Effector memory CD4-positive, alpha-beta T cell (primary cell): ENCODE data around the gene SLC39A6.

Source experiments
- DNase-seq, 3 donors: peaks; one replicate each; pipeline ENCODE4 v3.0.0-alpha.2; 2020
- H3K27ac ChIP-seq: 2 replicates; pipeline ENCODE4 v1.7.0; 2013; ENCODE audit warnings: mild to moderate bottlenecking, low read length, moderate library complexity; ENCODE audit not compliant: insufficient read depth, poor library complexity, severe bottlenecking
- H3K27me3 ChIP-seq: replicated peaks from 2 replicates; pipeline ENCODE4 v1.7.0; 2013; ENCODE audit warnings: mild to moderate bottlenecking, low read length; ENCODE audit not compliant: insufficient read depth, control insufficient read depth, poor library complexity, severe bottlenecking
- H3K36me3 ChIP-seq: 2 replicates; pipeline ENCODE4 v1.7.0; 2013; ENCODE audit warnings: mild to moderate bottlenecking, low read length, moderate library complexity; ENCODE audit not compliant: control insufficient read depth, insufficient read depth
- H3K4me1 ChIP-seq: 2 replicates; pipeline ENCODE4 v1.7.0; 2013; ENCODE audit warnings: low read length, mild to moderate bottlenecking; ENCODE audit not compliant: control insufficient read depth, insufficient read depth, poor library complexity, severe bottlenecking
- H3K4me3 ChIP-seq: 2 replicates; pipeline ENCODE4 v1.7.0; 2013; ENCODE audit warnings: low read length, low read depth, mild to moderate bottlenecking; ENCODE audit not compliant: insufficient read depth, poor library complexity, severe bottlenecking
- H3K9me3 ChIP-seq: 2 replicates; pipeline ENCODE4 v1.7.0; 2013; ENCODE audit warnings: mild to moderate bottlenecking, low read length, moderate library complexity; ENCODE audit not compliant: control insufficient read depth

The SLC39A6 gene

DNA sequence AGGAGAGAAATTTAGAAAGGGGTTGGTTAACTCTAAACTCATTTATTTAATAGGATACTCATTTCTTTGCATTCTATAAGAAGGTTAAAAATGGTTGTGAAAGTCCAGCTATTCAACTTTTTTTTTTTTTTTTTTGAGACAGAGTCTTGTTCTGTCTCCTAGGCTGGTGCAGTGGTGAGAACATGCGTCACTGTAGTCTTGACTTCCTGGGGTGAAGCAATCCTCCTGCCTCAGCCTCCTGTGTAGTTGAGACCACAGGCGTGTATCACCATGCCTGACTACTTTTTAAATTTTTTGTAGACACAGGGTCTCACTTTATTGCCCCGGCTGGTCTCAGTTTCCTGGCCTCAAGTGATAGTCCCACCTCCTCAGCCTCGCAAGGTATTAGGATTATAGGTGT is 12.4 kb upstream of the SLC39A6 start:
- Histone ChIP-seq H3K36me3 (peaks cover 74% of the 10 kb centered on the region), H3K27me3 (no peaks in the 10 kb centered on the region), H3K4me3 (no peak overlapping the region), H3K4me1 (no peaks in the 10 kb centered on the region), H3K9me3 (no peaks in the 10 kb centered on the region), H3K27ac (no peak overlapping the region)
- no peak for DNase-seq

DNA sequence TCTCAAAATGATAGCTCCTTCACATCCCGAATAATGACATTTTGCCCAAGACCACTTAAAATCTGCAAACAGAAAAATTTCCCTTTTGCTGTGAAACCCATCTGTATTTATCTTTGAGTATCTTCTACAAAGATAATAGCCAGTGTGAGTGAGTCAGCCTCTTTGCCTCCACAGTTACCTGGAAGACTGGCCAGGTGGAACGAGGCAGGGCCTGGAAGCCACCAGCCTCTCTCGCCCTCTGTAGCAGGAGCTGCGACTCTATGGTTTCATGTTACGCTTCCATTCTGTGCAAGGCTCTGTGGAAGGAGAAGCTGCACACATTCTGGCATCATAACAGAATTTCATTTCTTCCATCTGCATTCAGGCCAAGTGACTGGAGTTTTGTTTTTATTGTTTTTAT is 10.1 kb upstream of the SLC39A6 start:
- no peaks in the 10 kb centered on the region for H3K4me1 ChIP-seq
- no peaks in the 10 kb centered on the region for H3K27me3 ChIP-seq
- no peak overlapping the region for H3K27ac ChIP-seq
- H3K9me3 ChIP-seq, result no peaks in the 10 kb centered on the region
- peaks cover 54% of the 10 kb centered on the region for H3K36me3 ChIP-seq
- no peak overlapping the region for H3K4me3 ChIP-seq
- no peak for DNase-seq

DNA sequence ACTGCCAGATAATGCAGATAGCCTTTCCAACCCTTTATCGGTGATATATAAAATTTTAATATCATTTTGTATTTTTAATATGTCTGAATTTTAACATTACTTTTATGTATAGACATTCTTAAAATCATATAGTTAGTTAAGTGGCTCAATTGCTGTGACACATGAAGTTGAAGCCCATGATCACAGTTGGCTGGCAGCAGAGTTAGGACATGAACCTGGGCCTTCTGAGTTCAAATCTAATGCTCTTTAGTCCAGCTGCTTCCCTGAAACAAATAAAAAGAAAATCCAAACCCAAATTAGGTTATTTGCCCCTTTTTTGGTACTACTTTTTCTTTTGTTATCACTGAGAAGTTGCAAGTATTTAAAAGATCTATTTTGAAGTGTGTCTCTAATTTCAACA is 6.1 kb upstream of the SLC39A6 start:
- Histone ChIP-seq H3K36me3 (peaks cover 27% of the 10 kb centered on the region), H3K27me3 (no peaks in the 10 kb centered on the region), H3K9me3 (no peaks in the 10 kb centered on the region), H3K4me1 (peaks cover 24% of the 10 kb centered on the region), H3K4me3 (no peak overlapping the region), H3K27ac (no peak overlapping the region)
- no peak for DNase-seq

DNA sequence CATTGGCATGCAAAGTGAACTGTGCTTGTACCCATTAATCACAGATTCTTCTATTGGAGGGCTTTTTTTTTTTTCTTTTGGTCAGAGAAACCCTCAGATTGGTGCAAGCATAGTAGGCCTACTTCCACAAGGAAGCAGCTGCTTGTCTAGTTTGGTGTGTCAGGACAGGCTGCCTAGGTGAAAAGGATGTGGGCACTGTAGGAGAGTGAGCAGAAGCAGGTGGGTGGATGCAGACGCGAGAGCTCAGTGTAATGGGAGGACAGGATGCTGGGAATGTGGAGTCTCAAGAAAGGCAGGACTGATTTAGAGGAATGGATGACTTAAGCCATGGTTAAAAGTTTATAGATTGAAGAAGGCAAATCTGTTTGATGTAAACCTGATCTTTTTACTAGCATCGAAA is 3.6 kb upstream of the SLC39A6 start:
- no peaks in the 10 kb centered on the region for H3K27me3 ChIP-seq
- H3K27ac ChIP-seq, result no peak overlapping the region

DNA sequence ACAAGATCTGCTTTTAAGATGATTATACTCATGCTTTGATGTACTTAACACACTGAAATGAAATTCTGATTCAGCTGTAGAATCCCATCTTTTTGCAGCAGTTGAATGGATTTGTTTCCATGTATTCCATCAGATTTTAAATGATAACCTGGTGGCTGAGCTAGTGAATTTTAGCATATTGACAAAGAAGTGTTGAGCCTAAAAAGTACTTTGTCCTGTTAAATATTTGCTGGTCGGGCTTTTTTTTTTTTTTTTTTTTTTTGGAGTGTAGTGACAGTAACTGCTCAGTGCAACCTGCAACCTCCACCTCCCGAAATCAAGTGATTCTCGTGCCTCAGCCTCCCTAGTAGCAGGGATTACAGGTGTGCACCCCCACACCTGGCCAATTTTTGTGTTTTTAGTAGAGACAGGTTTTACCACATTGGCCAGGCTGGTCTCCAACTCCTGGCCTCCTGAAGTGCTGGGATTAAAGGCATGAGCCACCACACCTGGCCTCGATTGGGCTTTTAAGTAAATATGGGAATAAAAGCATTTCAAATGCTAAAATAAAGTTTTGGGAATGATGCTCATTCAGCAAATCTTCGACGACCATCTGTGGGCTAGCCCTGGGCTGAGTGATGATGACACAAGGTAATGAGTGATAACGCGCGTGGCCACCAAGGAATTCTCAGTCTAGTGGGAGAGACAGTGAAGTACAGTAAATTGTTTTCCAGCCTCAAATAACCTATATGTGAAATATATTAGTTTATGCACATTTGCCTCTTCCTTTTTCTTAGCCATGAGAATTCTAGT is 2.7 kb upstream of the SLC39A6 start:
- no peak for DNase-seq
- Histone ChIP-seq H3K4me1 (peaks cover 33% of the 10 kb centered on the region), H3K9me3 (no peaks in the 10 kb centered on the region), H3K27ac (no peak overlapping the region), H3K27me3 (no peaks in the 10 kb centered on the region), H3K4me3 (no peak overlapping the region), H3K36me3 (peaks cover 7% of the 10 kb centered on the region)

More for the DNA sequence above, 3.6 kb upstream of the SLC39A6 start:
- H3K36me3 ChIP-seq, result peaks cover 11% of the 10 kb centered on the region
- no peak overlapping the region for H3K4me3 ChIP-seq
- no peaks in the 10 kb centered on the region for H3K9me3 ChIP-seq
- H3K4me1 ChIP-seq, result peaks cover 33% of the 10 kb centered on the region
- no peak for DNase-seq

DNA sequence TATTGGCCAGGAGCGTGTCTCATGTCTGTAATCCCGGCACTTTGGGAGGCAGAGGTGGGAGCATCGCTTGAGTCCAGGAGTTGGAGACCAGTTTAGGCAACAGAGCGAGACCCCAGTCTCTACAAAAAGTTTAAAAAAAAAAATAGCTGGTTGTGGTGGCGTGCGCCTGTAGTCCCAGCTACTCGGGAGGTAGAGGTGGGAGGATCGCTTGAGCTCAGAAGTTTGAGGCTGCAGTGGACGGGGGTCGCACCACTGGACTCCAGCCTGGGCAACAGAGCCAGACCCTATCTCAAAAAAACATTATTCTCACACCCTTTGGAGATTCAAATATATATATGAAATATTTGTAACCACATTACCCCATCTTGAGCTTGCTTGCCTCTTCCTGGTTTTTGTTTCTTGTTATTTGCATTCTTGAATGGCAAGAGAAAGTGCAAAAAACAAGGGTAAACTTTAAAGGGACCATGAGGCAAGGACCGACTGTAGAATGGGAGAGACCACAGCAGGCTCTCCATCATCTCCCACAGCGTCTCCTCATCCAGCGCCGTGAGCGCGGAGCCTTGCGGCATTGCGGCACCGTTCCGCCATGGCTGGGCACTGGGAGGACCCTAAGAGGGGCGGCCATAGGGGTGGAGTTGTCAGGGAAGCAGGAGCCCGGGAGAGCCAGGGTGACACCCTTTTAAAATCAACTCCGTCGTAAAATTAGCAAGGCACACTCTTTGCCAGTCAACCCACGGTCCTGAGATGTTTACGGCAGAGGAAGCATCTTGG is 1.9 kb upstream of the SLC39A6 start:
- Histone ChIP-seq H3K27ac (no peak overlapping the region), H3K27me3 (no peaks in the 10 kb centered on the region), H3K4me1 (peaks cover 33% of the 10 kb centered on the region), H3K4me3 (peak overlapping the region; percentile 99), H3K36me3 (peaks cover 4% of the 10 kb centered on the region), H3K9me3 (no peaks in the 10 kb centered on the region)
- DNase-seq, result no peak

DNA sequence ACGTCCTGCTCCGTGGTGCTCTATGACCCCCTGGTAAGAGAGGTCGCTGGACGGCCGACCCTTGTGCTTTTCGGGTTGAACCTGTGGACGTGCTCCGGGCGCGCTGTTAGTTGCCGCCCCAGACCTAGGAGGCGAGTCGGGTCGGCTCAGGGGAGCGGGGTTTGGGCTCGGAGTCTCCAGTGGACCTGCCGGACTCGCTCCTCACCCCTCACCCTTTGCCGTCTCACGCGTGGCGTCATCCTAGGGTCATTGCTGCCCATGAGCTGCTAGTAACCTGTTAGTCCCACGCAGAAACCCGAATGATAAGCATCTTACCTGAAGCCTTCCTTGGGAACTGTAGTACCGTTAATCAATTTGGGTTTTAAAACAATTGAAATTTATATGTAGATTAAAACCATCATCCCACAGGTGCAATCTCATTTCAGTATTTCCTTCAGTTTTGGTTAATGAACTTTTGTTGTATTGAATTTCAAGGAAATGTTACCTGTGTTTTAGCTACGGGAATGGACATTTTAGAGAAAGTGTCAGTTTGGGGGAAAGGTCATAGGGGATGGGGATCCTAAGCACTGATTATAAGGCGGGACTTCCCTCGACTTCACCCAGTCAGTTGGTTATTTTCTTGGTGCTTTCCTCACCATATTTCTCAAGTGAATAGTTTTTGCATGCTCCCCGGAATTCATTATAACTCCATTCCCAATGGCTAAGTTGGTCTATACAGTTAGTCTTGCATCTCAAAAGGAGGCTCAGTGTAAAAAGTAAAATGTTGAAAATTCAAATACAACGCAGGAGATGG is 1.1 kb upstream of the SLC39A6 start:
- peaks cover 33% of the 10 kb centered on the region for H3K4me1 ChIP-seq
- no peaks in the 10 kb centered on the region for H3K27me3 ChIP-seq
- peak overlapping the region; percentile 99 for H3K4me3 ChIP-seq
- H3K36me3 ChIP-seq, result peaks cover 4% of the 10 kb centered on the region
- no peak for DNase-seq
- peak overlapping the region; percentile 99 for H3K27ac ChIP-seq
- H3K9me3 ChIP-seq, result no peaks in the 10 kb centered on the region

DNA sequence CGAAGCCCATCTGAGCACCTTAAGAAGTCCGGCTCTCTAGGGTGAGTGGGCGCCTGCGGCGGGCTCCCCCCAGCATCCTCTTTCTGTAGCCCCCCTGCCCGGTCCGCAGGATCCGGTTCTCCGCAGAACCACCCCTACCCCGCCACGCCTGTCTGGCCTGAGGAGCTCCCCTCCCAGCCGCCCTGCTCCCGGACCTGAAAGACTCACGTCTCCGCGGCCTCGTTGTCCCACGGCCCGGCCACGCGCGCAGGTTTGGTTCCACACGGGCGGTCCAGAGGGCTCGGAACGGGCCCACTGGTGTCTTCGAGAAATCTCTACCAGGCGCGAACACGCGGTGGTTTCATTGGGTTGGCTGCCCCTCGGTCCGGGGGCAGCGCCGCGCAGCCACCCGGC is 237 bp downstream of the SLC39A6 start:
- Histone ChIP-seq H3K36me3 (peaks cover 7% of the 10 kb centered on the region), H3K4me3 (peak overlapping the region; percentile 99), H3K4me1 (peaks cover 33% of the 10 kb centered on the region), H3K9me3 (no peaks in the 10 kb centered on the region), H3K27ac (peak overlapping the region; percentile 99), H3K27me3 (no peaks in the 10 kb centered on the region)
- DNase-seq, result no peak

DNA sequence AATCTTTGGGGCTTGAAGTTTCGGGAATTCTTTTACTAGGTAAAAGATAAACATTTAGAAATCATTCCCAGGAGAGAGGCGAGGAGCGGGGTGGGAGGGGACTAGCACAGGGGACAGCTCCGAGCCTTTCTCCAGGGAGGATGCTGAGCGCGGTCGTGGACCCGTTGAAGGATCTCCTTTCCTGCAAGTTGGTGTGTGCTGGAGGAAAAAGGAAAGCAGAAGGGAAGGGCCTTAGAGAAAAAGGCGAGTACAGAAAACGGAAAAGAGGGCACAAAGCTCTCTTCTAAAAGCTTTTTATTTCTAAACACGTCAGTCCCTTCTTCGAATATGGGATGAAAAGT is 640 bp downstream of the SLC39A6 start:
- Histone ChIP-seq H3K9me3 (no peaks in the 10 kb centered on the region), H3K27ac (peak overlapping the region; percentile 99), H3K27me3 (no peaks in the 10 kb centered on the region), H3K4me3 (peak overlapping the region; percentile 99), H3K4me1 (peaks cover 33% of the 10 kb centered on the region), H3K36me3 (peaks cover 6% of the 10 kb centered on the region)
- DNase-seq, result no peak
